Keratinocyte (primary cell): ENCODE measurements around the gene DNAJB11. TPM values are rescaled to one million over a fixed set of nuclear protein-coding genes. Genes with fewer than 3 reads are reported as not detected.
A peak's percentile ranks its signal among the peaks of the same experiment; 100 is the strongest.

ENCODE experiments used
- DNase-seq: peaks from one replicate; pipeline ENCODE4 v3.0.0-alpha.2; 2011; ENCODE audit warnings: low read depth, missing footprints, low spot score
- FAIRE-seq: peaks from 2 replicates; lab custom pipeline; 2011; peaks lifted over from hg19 to GRCh38; lab: Jason Lieb, UNC
- H2AFZ ChIP-seq: 2 replicates; pipeline ENCODE4 v1.6.0; 2012; ENCODE audit warnings: low read length, control low read depth, inconsistent platforms; ENCODE audit not compliant: control insufficient read depth
- H3K27ac ChIP-seq: 2 replicates; pipeline ENCODE4 v1.5.1; 2011; ENCODE audit warnings: low read length; ENCODE audit not compliant: control insufficient read depth, insufficient read depth
- H3K27me3 ChIP-seq: 3 replicates; pipeline ENCODE4 v1.6.0; 2011; ENCODE audit warnings: low read length; ENCODE audit not compliant: control insufficient read depth, insufficient read depth; ENCODE audit errors: extremely low read depth
- H3K36me3 ChIP-seq, 2 experiments: 2 replicates in 1 of 2; 3 replicates in 1 of 2; pipeline ENCODE4 v1.5.1; 2011; ENCODE audit warnings: low read length in 2 of 2, mild to moderate bottlenecking in 1 of 2; ENCODE audit not compliant: control insufficient read depth in 2 of 2, insufficient read depth in 2 of 2; ENCODE audit errors: extremely low read depth in 1 of 2
- H3K4me1 ChIP-seq: 3 replicates; pipeline ENCODE4 v1.5.1; 2011; ENCODE audit warnings: low read length; ENCODE audit not compliant: control insufficient read depth, insufficient read depth; ENCODE audit errors: extremely low read depth
- H3K4me2 ChIP-seq: 3 replicates; pipeline ENCODE4 v1.6.0; 2011; ENCODE audit warnings: low read depth, low read length; ENCODE audit not compliant: control insufficient read depth, insufficient read depth; ENCODE audit errors: extremely low read depth
- H3K4me3 ChIP-seq, 3 experiments: fragments of 200-600 bp in 1 of 3; sonication (generic) in 1 of 3; 2 replicates in 2 of 3; 3 replicates in 1 of 3; pipeline ENCODE4 v1.5.1; 2011 to 2016; ENCODE audit warnings: low read length in 3 of 3, mild to moderate bottlenecking in 3 of 3, control low read depth in 2 of 3, inconsistent platforms in 1 of 3, low read depth in 1 of 3, mixed read lengths in 1 of 3, mixed run types in 1 of 3, moderate library complexity in 1 of 3; ENCODE audit not compliant: control insufficient read depth in 2 of 3, insufficient read depth in 2 of 3; ENCODE audit errors: extremely low read depth in 1 of 3
- H3K79me2 ChIP-seq: 2 replicates; pipeline ENCODE4 v1.6.0; 2012; ENCODE audit warnings: low read length; ENCODE audit not compliant: control insufficient read depth, insufficient read depth
- H3K9ac ChIP-seq: 3 replicates; pipeline ENCODE4 v1.6.0; 2011; ENCODE audit warnings: low read length; ENCODE audit not compliant: control insufficient read depth, insufficient read depth; ENCODE audit errors: extremely low read depth
- H3K9me1 ChIP-seq: 3 replicates; pipeline ENCODE4 v1.6.0; 2011; ENCODE audit warnings: low read length; ENCODE audit not compliant: control insufficient read depth, insufficient read depth; ENCODE audit errors: extremely low read depth
- H3K9me3 ChIP-seq: 2 replicates; pipeline ENCODE4 v1.5.1; 2012; ENCODE audit warnings: low read depth, low read length; ENCODE audit not compliant: control insufficient read depth
- H4K20me1 ChIP-seq: 3 replicates; pipeline ENCODE4 v1.6.0; 2011; ENCODE audit warnings: low read length; ENCODE audit not compliant: control insufficient read depth, insufficient read depth; ENCODE audit errors: extremely low read depth
- EZH2 ChIP-seq: IDR thresholded peaks from one replicate; pipeline ENCODE4 v1.6.1; 2012; ENCODE audit warnings: inconsistent platforms, mild to moderate bottlenecking, low read length, moderate library complexity
- dilution Hi-C: fragments of 300-500 bp; cut with MboI; formaldehyde crosslinking; loops from one replicate; pipeline ENCODE4 v1.7.0; 2020; ENCODE audit warnings: low sequenced_read_pairs; ENCODE audit not compliant: extremely low pct_ligation_motif_present
- polyA plus RNA-seq, 5 experiments: library from polyadenylated mRNA; depleted of rRNA in 3 of 5; stranded (reverse) in 3 of 5; stranded (forward) in 1 of 5; unstranded in 1 of 5; fragments of >200 nt; gene quantifications; 1 replicate in 1 of 5; 2 replicates in 3 of 5; 3 replicates in 1 of 5; pipeline versions ENCODE4 v1.2.1 to v1.2.3, GENCODE V29; 2011 to 2012; ENCODE audit warnings: missing spikeins in 2 of 5, low read depth in 1 of 5, low replicate concordance in 1 of 5
- TF ChIP-seq, protein P1 (sequence below), 3 experiments: IDR thresholded peaks in 1 of 3; conservative IDR thresholded peaks in 1 of 3; optimal IDR thresholded peaks in 1 of 3; 2 replicates in 2 of 3; 3 replicates in 1 of 3; pipeline versions ENCODE3 to v1.5.1; 2011; ENCODE audit warnings: low read length in 3 of 3, mild to moderate bottlenecking in 3 of 3, moderate library complexity in 2 of 3, control low read depth in 1 of 3, inconsistent platforms in 1 of 3; ENCODE audit not compliant: insufficient read depth in 2 of 3; ENCODE audit errors: extremely low read depth in 1 of 3

DNAJB11 gene
- polyA plus RNA-seq, 1 donor (not counting 4 experiments of a cell fraction or from before 2014, with no cell fraction given): 61.8 TPM

DNA sequence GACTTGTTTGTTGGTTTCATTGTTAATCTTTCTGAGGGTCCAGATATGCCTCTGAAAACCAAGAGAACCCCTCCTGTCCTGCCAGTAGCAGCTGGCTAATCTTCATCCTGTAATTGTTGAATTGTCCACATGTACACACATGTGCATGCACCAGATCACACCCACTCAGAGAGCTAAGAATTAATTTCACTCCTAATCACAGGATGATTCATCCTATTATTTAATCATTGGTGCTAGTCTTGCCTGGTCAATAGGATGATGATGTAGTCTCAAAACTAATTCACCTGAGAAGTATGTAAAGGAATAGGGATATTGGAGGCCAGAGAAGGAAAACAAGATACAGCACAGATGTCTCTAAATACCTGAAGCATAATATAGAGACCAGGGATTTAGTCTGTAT is 34.6 kb downstream of the DNAJB11 start:
- H3K9me1 ChIP-seq: no peaks in the 10 kb centered on the region
- H3K79me2 ChIP-seq: no peaks in the 10 kb centered on the region
- H3K9me3 ChIP-seq: no peaks in the 10 kb centered on the region
- H4K20me1 ChIP-seq: no peaks in the 10 kb centered on the region
- TF ChIP-seq EZH2: no peak
- TF ChIP-seq, protein P1, sequence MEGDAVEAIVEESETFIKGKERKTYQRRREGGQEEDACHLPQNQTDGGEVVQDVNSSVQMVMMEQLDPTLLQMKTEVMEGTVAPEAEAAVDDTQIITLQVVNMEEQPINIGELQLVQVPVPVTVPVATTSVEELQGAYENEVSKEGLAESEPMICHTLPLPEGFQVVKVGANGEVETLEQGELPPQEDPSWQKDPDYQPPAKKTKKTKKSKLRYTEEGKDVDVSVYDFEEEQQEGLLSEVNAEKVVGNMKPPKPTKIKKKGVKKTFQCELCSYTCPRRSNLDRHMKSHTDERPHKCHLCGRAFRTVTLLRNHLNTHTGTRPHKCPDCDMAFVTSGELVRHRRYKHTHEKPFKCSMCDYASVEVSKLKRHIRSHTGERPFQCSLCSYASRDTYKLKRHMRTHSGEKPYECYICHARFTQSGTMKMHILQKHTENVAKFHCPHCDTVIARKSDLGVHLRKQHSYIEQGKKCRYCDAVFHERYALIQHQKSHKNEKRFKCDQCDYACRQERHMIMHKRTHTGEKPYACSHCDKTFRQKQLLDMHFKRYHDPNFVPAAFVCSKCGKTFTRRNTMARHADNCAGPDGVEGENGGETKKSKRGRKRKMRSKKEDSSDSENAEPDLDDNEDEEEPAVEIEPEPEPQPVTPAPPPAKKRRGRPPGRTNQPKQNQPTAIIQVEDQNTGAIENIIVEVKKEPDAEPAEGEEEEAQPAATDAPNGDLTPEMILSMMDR (optimal IDR thresholded peaks at IDR 0.05 in 1 of 3, IDR thresholded peaks at IDR 0.05 in 1 of 3, conservative IDR thresholded peaks at IDR 0.05 in 1 of 3; ENCODE audit: extremely low read depth in 1 of 3, insufficient read depth in 2 of 3, low read length in 3 of 3): no peak
- H3K27ac ChIP-seq: no peak overlapping the region
- H3K36me3 ChIP-seq: no peaks in the 10 kb centered on the region
- H3K27me3 ChIP-seq: no peaks in the 10 kb centered on the region
- peaks cover 15% of the 10 kb centered on the region for H3K4me1 ChIP-seq
- dilution Hi-C loops: no loop called here
- peak; percentile 51 for FAIRE-seq
- H2AFZ ChIP-seq: no peak overlapping the region
- peak overlapping the region; percentile 0 for H3K4me2 ChIP-seq
- no peak overlapping the region for H3K4me3 ChIP-seq
- no peak overlapping the region for H3K9ac ChIP-seq
- DNase-seq: no peak

DNA sequence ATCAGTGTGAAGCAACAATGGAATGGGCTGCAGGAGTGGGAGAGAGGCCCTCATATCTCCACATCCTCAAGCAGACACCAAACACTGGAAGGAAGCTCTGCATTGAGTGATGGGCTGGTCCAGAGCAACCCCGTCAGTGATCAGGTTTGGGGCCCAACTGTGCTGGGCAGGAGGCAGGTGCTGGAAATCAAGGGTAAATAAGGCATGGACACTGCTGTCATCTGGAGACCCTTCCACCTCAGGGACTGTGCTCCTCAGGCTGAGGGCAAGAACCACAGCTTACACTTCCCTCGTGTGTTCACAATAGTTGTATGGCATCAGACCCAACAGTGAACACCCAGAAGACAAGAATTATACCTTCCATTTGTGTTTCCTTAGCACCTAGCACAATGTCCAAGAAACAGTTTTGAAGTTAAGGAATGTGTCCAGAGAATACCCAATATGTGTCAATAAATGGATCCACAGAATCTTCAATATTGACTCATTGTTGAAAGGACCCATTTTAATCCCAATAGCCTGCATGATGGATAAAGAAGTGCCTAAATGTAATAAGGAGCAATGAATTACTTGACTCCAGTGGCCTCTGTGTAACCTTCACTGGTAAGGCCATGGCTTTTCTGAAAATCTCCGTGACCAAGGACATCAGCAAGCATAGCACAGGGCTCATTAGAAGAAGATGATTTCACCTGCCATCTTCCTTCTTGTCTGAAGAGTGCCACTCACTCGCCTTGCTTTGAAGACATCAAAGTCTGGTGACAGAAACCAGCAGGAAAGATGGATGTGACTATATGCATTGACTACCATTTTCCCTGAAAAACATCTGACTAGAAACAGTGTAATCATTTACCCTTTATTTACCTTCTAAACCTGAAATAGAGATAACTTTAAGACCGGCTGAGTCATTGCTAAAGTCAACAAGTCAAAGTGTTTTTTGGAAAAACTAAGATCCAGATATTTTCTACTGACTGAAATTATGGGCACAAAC is 35.3 kb downstream of the DNAJB11 start:
- Histone ChIP-seq H3K36me3 (no peaks in the 10 kb centered on the region), H3K27ac (no peak overlapping the region), H3K4me2 (no peak overlapping the region), H3K9ac (no peak overlapping the region), H3K4me3 (no peak overlapping the region), H3K79me2 (no peaks in the 10 kb centered on the region), H4K20me1 (no peaks in the 10 kb centered on the region), H3K9me3 (no peaks in the 10 kb centered on the region), H3K4me1 (peaks cover 15% of the 10 kb centered on the region), H3K27me3 (no peaks in the 10 kb centered on the region), H3K9me1 (no peaks in the 10 kb centered on the region), H2AFZ (no peak overlapping the region)
- TF ChIP-seq, protein P1 (optimal IDR thresholded peaks at IDR 0.05 in 1 of 3, IDR thresholded peaks at IDR 0.05 in 1 of 3, conservative IDR thresholded peaks at IDR 0.05 in 1 of 3; ENCODE audit: extremely low read depth in 1 of 3, insufficient read depth in 2 of 3, low read length in 3 of 3): no peak
- TF ChIP-seq EZH2: no peak
- dilution Hi-C loops: no loop called here
- DNase-seq (no peak), FAIRE-seq (no peak)
